ENCODE measurements around the gene BST1. TPM values are rescaled to one million over a fixed set of nuclear protein-coding genes. Genes with fewer than 3 reads are reported as not detected.

BST1 gene
- total and polyA plus RNA-seq, 3 experiments from 2014 or later: 0.39 to 0.48 (median 0.44) TPM

- H3K27ac Mint-ChIP-seq: no peak overlapping the region
- ChIA-PET POLR2A (no interaction called here), CTCF (interaction anchor here (1.2 kb wide), 1 partner anchor 18 kb away, joined by 3 read pairs; no protein-coding TSS in a partner anchor)
- H3K36me3 ChIP-seq (ENCODE audit: insufficient read depth, low read length): no peaks in the 10 kb centered on the region
- H3K27me3 ChIP-seq (ENCODE audit: insufficient read depth, low read length, poor library complexity, severe bottlenecking): no peaks in the 10 kb centered on the region
- H3K4me3 ChIP-seq (ENCODE audit: low read length): no peak overlapping the region
- H3K4me1 ChIP-seq (ENCODE audit: insufficient read depth, low read length): no peaks in the 10 kb centered on the region
- no peak for DNase-seq
- no peak overlapping the region for H3K4me3 Mint-ChIP-seq
- no peak overlapping the region for H3K27ac ChIP-seq (ENCODE audit: low read depth, low read length)
- H3K9me3 Mint-ChIP-seq: no peaks in the 10 kb centered on the region
- no peaks in the 10 kb centered on the region for H3K9me3 ChIP-seq (ENCODE audit: low read length)
- peaks cover 0 to 8% (median 5%) of the 10 kb centered on the region in 3 donors for H3K4me1 Mint-ChIP-seq
- H3K27me3 Mint-ChIP-seq: no peaks in the 10 kb centered on the region
- H3K36me3 Mint-ChIP-seq: no peaks in the 10 kb centered on the region
Observed at GRCh38 chr4:15670576-15670975, 32.3 kb upstream of the BST1 start.

- H3K4me3 Mint-ChIP-seq: no peak overlapping the region
- DNase-seq: no peak
- Histone ChIP-seq H3K27ac (ENCODE audit: low read depth, low read length) (no peak overlapping the region), H3K27me3 (ENCODE audit: insufficient read depth, low read length, poor library complexity, severe bottlenecking) (no peaks in the 10 kb centered on the region), H3K36me3 (ENCODE audit: insufficient read depth, low read length) (no peaks in the 10 kb centered on the region), H3K4me3 (ENCODE audit: low read length) (no peak overlapping the region), H3K9me3 (ENCODE audit: low read length) (no peaks in the 10 kb centered on the region), H3K4me1 (ENCODE audit: insufficient read depth, low read length) (no peaks in the 10 kb centered on the region)
- H3K36me3 Mint-ChIP-seq: no peaks in the 10 kb centered on the region
- no peaks in the 10 kb centered on the region for H3K27me3 Mint-ChIP-seq
- ChIA-PET POLR2A (no interaction called here), CTCF (no interaction called here)
- H3K4me1 Mint-ChIP-seq: no peaks in the 10 kb centered on the region
- H3K9me3 Mint-ChIP-seq: no peaks in the 10 kb centered on the region
- no peak overlapping the region for H3K27ac Mint-ChIP-seq
Observed at GRCh38 chr4:15672101-15672500, 30.8 kb upstream of the BST1 start.

- no peak for DNase-seq
- no peak overlapping the region for H3K4me3 ChIP-seq (ENCODE audit: low read length)
- no peaks in the 10 kb centered on the region for H3K4me1 ChIP-seq (ENCODE audit: insufficient read depth, low read length)
- no peaks in the 10 kb centered on the region for H3K36me3 ChIP-seq (ENCODE audit: insufficient read depth, low read length)
- CTCF ChIA-PET: no interaction called here
- Mint-ChIP-seq H3K4me1 (no peaks in the 10 kb centered on the region), H3K9me3 (no peaks in the 10 kb centered on the region), H3K27ac (no peak overlapping the region), H3K27me3 (no peaks in the 10 kb centered on the region), H3K4me3 (no peak overlapping the region), H3K36me3 (no peaks in the 10 kb centered on the region)
- POLR2A ChIA-PET: no interaction called here
- no peaks in the 10 kb centered on the region for H3K9me3 ChIP-seq (ENCODE audit: low read length)
- no peak overlapping the region for H3K27ac ChIP-seq (ENCODE audit: low read depth, low read length)
- H3K27me3 ChIP-seq (ENCODE audit: insufficient read depth, low read length, poor library complexity, severe bottlenecking): no peaks in the 10 kb centered on the region
Observed at GRCh38 chr4:15673337-15673736, 29.5 kb upstream of the BST1 start.

DNA sequence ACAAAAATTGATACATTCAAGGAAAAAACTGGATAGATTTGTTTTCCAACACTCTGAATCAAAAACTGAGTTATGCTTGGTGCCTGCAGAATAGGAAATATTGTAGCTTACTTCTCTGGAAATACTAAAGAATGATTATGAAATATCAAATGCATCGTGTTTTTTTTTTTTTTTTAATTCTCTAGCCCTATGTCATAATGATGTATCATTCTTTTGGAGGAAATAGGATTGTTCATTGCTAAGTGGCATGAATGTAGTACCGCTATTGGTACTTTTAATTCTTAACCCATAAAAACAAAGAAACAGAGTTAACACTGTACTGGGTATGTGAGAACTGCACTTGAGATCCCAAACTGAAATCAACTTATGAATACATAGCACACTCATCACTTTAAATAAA is 28.8 kb upstream of the BST1 start:
- Histone ChIP-seq H3K4me1 (ENCODE audit: insufficient read depth, low read length) (no peaks in the 10 kb centered on the region), H3K27me3 (ENCODE audit: insufficient read depth, low read length, poor library complexity, severe bottlenecking) (no peaks in the 10 kb centered on the region), H3K9me3 (ENCODE audit: low read length) (no peaks in the 10 kb centered on the region), H3K36me3 (ENCODE audit: insufficient read depth, low read length) (no peaks in the 10 kb centered on the region), H3K4me3 (ENCODE audit: low read length) (no peak overlapping the region), H3K27ac (ENCODE audit: low read depth, low read length) (no peak overlapping the region)
- Mint-ChIP-seq H3K4me3 (no peak overlapping the region), H3K9me3 (no peaks in the 10 kb centered on the region), H3K36me3 (no peaks in the 10 kb centered on the region), H3K27ac (no peak overlapping the region), H3K4me1 (no peaks in the 10 kb centered on the region), H3K27me3 (no peaks in the 10 kb centered on the region)
- CTCF ChIA-PET: no interaction called here
- POLR2A ChIA-PET: no interaction called here
- DNase-seq: no peak

- no peak overlapping the region for H3K27ac ChIP-seq (ENCODE audit: low read depth, low read length)
Observed at GRCh38 chr4:15674926-15675325, 27.9 kb upstream of the BST1 start.

DNA sequence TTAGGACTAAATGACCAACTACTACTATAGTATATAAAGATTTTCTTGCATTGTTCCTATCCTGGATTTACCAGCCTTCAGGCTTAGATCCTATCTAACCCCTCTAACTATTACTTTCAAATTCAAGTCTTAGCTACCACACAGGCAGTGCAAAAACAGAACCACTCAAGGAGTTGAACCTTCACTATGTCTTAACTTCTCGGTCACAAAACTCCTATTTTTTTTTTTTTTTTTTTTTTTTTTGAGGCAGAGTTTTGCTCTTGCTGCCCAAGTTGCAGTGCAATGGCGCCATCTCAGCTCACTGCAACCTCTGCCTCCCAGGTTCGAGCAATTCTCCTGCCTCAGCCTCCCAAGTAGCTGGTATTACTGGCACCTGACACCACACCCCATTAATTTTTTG is 27.5 kb upstream of the BST1 start:
- CTCF ChIA-PET: interaction anchor here (0.8 kb wide), 1 partner anchor 74 kb away, joined by 3 read pairs; no protein-coding TSS in a partner anchor
- peaks cover 0 to 5% (median 0%) of the 10 kb centered on the region in 3 donors for H3K4me1 Mint-ChIP-seq
- no peak for DNase-seq
- H3K4me3 Mint-ChIP-seq: no peak overlapping the region
- Histone ChIP-seq H3K4me1 (ENCODE audit: insufficient read depth, low read length) (no peaks in the 10 kb centered on the region), H3K9me3 (ENCODE audit: low read length) (no peaks in the 10 kb centered on the region), H3K27me3 (ENCODE audit: insufficient read depth, low read length, poor library complexity, severe bottlenecking) (no peaks in the 10 kb centered on the region), H3K4me3 (ENCODE audit: low read length) (no peak overlapping the region), H3K27ac (ENCODE audit: low read depth, low read length) (no peak overlapping the region), H3K36me3 (ENCODE audit: insufficient read depth, low read length) (no peaks in the 10 kb centered on the region)
- POLR2A ChIA-PET: interaction anchor here (0.8 kb wide), 1 partner anchor 13 kb away, joined by 4 read pairs; no protein-coding TSS in a partner anchor
- H3K27me3 Mint-ChIP-seq: no peaks in the 10 kb centered on the region
- no peaks in the 10 kb centered on the region for H3K9me3 Mint-ChIP-seq
- H3K27ac Mint-ChIP-seq: no peak overlapping the region
- no peaks in the 10 kb centered on the region for H3K36me3 Mint-ChIP-seq

More at GRCh38 chr4:15674926-15675325, 27.9 kb upstream of the BST1 start:
- Mint-ChIP-seq H3K4me1 (peaks cover 0 to 2% (median 0%) of the 10 kb centered on the region in 3 donors), H3K27ac (no peak overlapping the region), H3K9me3 (no peaks in the 10 kb centered on the region), H3K4me3 (no peak overlapping the region), H3K36me3 (no peaks in the 10 kb centered on the region), H3K27me3 (no peaks in the 10 kb centered on the region)
- H3K36me3 ChIP-seq (ENCODE audit: insufficient read depth, low read length): no peaks in the 10 kb centered on the region
- ChIA-PET POLR2A (interaction anchor here (0.8 kb wide), 1 partner anchor 14 kb away, joined by 4 read pairs; no protein-coding TSS in a partner anchor), CTCF (interaction anchor here (0.8 kb wide), 1 partner anchor 74 kb away, joined by 3 read pairs; no protein-coding TSS in a partner anchor)
- no peaks in the 10 kb centered on the region for H3K27me3 ChIP-seq (ENCODE audit: insufficient read depth, low read length, poor library complexity, severe bottlenecking)
- no peak overlapping the region for H3K4me3 ChIP-seq (ENCODE audit: low read length)
- no peak for DNase-seq
- H3K9me3 ChIP-seq (ENCODE audit: low read length): no peaks in the 10 kb centered on the region
- no peaks in the 10 kb centered on the region for H3K4me1 ChIP-seq (ENCODE audit: insufficient read depth, low read length)

DNA sequence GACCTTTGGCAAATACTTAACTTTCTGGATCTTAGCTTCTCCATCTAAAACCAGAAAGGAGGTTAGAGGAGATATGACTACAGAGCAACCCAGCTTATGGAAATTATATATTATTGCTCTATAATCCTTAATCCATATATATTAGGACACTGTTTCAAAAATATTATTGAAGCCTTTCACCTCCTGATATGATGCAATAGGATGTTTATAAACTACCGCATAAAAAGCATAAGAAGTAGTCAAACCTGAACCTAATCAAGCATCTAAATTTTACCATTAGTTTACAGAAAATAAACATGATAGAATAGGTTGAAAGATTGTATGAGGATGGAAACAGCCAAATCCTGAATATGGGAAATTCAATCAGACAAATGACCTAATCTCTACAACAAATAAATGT is 26.8 kb upstream of the BST1 start:
- peaks cover 0 to 5% (median 0%) of the 10 kb centered on the region in 3 donors for H3K4me1 Mint-ChIP-seq
- POLR2A ChIA-PET: no interaction called here

DNA sequence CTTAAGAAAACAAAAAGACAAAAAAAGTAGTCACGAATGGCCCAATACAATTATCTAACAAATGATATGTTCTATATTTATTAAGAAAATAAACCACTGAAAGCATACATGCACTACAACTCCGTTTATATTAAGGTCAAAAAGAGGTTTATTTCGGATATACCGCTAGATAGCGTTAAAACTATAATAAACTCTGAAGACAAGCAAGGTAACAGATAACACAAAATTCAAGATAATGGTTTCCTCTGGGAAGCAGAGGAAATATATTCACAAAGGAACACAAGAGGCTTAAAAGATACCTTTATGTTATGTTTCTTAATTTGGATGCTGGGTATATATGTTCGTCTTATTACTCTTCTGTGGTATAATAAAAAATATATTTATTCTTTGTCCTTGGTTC is 26.0 kb upstream of the BST1 start:
- no peak overlapping the region for H3K27ac ChIP-seq (ENCODE audit: low read depth, low read length)

More for the DNA sequence above, 26.8 kb upstream of the BST1 start:
- Histone ChIP-seq H3K9me3 (ENCODE audit: low read length) (no peaks in the 10 kb centered on the region), H3K4me3 (ENCODE audit: low read length) (no peak overlapping the region), H3K27ac (ENCODE audit: low read depth, low read length) (no peak overlapping the region), H3K36me3 (ENCODE audit: insufficient read depth, low read length) (no peaks in the 10 kb centered on the region), H3K27me3 (ENCODE audit: insufficient read depth, low read length, poor library complexity, severe bottlenecking) (no peaks in the 10 kb centered on the region), H3K4me1 (ENCODE audit: insufficient read depth, low read length) (no peaks in the 10 kb centered on the region)
- no peaks in the 10 kb centered on the region for H3K9me3 Mint-ChIP-seq
- CTCF ChIA-PET: interaction anchor here (2.0 kb wide), 1 partner anchor 13 kb away, joined by 4 read pairs; no protein-coding TSS in a partner anchor
- no peak overlapping the region for H3K27ac Mint-ChIP-seq
- no peaks in the 10 kb centered on the region for H3K27me3 Mint-ChIP-seq
- no peak overlapping the region for H3K4me3 Mint-ChIP-seq
- no peak for DNase-seq
- H3K36me3 Mint-ChIP-seq: no peaks in the 10 kb centered on the region

More for the DNA sequence above, 26.0 kb upstream of the BST1 start:
- H3K36me3 ChIP-seq (ENCODE audit: insufficient read depth, low read length): no peaks in the 10 kb centered on the region
- no peak overlapping the region for H3K4me3 ChIP-seq (ENCODE audit: low read length)
- no peaks in the 10 kb centered on the region for H3K4me1 ChIP-seq (ENCODE audit: insufficient read depth, low read length)
- ChIA-PET POLR2A (no interaction called here), CTCF (interaction anchor here (2.0 kb wide), 1 partner anchor 14 kb away, joined by 4 read pairs; no protein-coding TSS in a partner anchor)
- H3K4me3 Mint-ChIP-seq: no peak overlapping the region
- H3K27ac Mint-ChIP-seq: no peak overlapping the region
- peaks cover 0 to 6% (median 6%) of the 10 kb centered on the region in 3 donors for H3K4me1 Mint-ChIP-seq
- no peaks in the 10 kb centered on the region for H3K27me3 ChIP-seq (ENCODE audit: insufficient read depth, low read length, poor library complexity, severe bottlenecking)
- H3K36me3 Mint-ChIP-seq: peaks cover 0 to 5% (median 0%) of the 10 kb centered on the region in 3 donors
- DNase-seq: no peak
- no peaks in the 10 kb centered on the region for H3K27me3 Mint-ChIP-seq
- H3K9me3 ChIP-seq (ENCODE audit: low read length): no peaks in the 10 kb centered on the region
- H3K9me3 Mint-ChIP-seq: no peaks in the 10 kb centered on the region

Measured in CD8-positive, alpha-beta memory T cell (primary cell).